Hepatocyte (in vitro differentiated cells): ENCODE results near the gene TOR4A. TPM values are rescaled to one million over a fixed set of nuclear protein-coding genes. Genes with fewer than 3 reads are reported as not detected.

ENCODE experiments used
- DNase-seq: peaks from one replicate; pipeline ENCODE4 v3.0.0-alpha.2; 2016; ENCODE audit warnings: low spot score
- H2AFZ ChIP-seq: fragments of 200-600 bp; sonication (generic); 2 replicates; pipeline ENCODE4 v1.6.0; 2016; ENCODE audit warnings: antibody characterized with exemption, mild to moderate bottlenecking
- H3K27ac ChIP-seq: fragments of 200-600 bp; sonication (generic); 2 replicates; pipeline ENCODE4 v1.5.1; 2016; ENCODE audit warnings: mild to moderate bottlenecking
- H3K27me3 ChIP-seq: fragments of 200-600 bp; sonication (generic); 2 replicates; pipeline ENCODE4 v1.6.1; 2016
- H3K36me3 ChIP-seq: fragments of 200-600 bp; sonication (generic); replicated peaks from 2 replicates; pipeline ENCODE4 v1.5.1; 2016; ENCODE audit warnings: low read depth; ENCODE audit not compliant: insufficient read depth
- H3K4me1 ChIP-seq: fragments of 200-600 bp; sonication (generic); 2 replicates; pipeline ENCODE4 v1.5.1; 2016; ENCODE audit warnings: mild to moderate bottlenecking, moderate library complexity; ENCODE audit not compliant: insufficient read depth
- H3K4me2 ChIP-seq: fragments of 200-600 bp; sonication (generic); 2 replicates; pipeline ENCODE4 v1.6.0; 2016
- H3K4me3 ChIP-seq: fragments of 200-600 bp; sonication (generic); 2 replicates; pipeline ENCODE4 v1.5.1; 2016; ENCODE audit warnings: mild to moderate bottlenecking
- H3K79me2 ChIP-seq: fragments of 200-600 bp; sonication (generic); 2 replicates; pipeline ENCODE4 v1.6.0; 2017; ENCODE audit warnings: mild to moderate bottlenecking
- H3K9me2 ChIP-seq: fragments of 200-600 bp; sonication (generic); replicated peaks from 2 replicates; pipeline ENCODE4 v1.6.0; 2017; ENCODE audit warnings: mild to moderate bottlenecking; ENCODE audit not compliant: insufficient read depth
- H3K9me3 ChIP-seq: fragments of 200-600 bp; sonication (generic); 2 replicates; pipeline ENCODE4 v1.5.1; 2016; ENCODE audit warnings: low read depth, mild to moderate bottlenecking
- H4K20me1 ChIP-seq: fragments of 200-600 bp; sonication (generic); 2 replicates; pipeline ENCODE4 v1.6.0; 2016; ENCODE audit warnings: mild to moderate bottlenecking; ENCODE audit not compliant: insufficient read depth, poor library complexity, severe bottlenecking
- EZH2 ChIP-seq: fragments of 200-600 bp; sonication (generic); IDR thresholded peaks from 2 replicates; pipeline ENCODE4 v1.6.1; 2016; ENCODE audit warnings: antibody characterized with exemption, mild to moderate bottlenecking, borderline replicate concordance
- EZH2phosphoT487 ChIP-seq: fragments of 200-600 bp; sonication (generic); IDR thresholded peaks from one replicate; pipeline ENCODE4 v1.6.1; 2018; ENCODE audit warnings: antibody characterized with exemption, mild to moderate bottlenecking, low read depth, moderate library complexity; ENCODE audit not compliant: unreplicated experiment, severe bottlenecking
- WGBS: methylation state at CpG from one replicate; pipeline ENCODE4 v1.1.6; 2016; ENCODE audit warnings: low lambda C conversion rate; ENCODE audit errors: missing lambda C conversion rate; 5-methylcytosine and 5-hydroxymethylcytosine counted together
- polyA plus RNA-seq: library from polyadenylated mRNA; unstranded; fragments of >200 nt; fragmentation: Nextera tagmentation; extraction: Ambion mirVana; gene quantifications from 2 replicates; pipeline ENCODE4 v1.2.1, GENCODE V29; 2016
- total RNA-seq: library from RNA; depleted of rRNA; stranded (reverse); fragments of >200 nt; gene quantifications from 2 replicates; pipeline ENCODE4 v1.2.3, GENCODE V29; 2014
- TF ChIP-seq, protein P1 (sequence below): fragments of 200-600 bp; sonication (generic); IDR thresholded peaks from 2 replicates; pipeline ENCODE4 v1.5.1; 2016; ENCODE audit warnings: antibody characterized with exemption, mild to moderate bottlenecking; ENCODE audit not compliant: poor library complexity

The TOR4A gene
- total and polyA plus RNA-seq, 2 experiments from 2014 or later = 8.0 to 14.4 TPM

DNA sequence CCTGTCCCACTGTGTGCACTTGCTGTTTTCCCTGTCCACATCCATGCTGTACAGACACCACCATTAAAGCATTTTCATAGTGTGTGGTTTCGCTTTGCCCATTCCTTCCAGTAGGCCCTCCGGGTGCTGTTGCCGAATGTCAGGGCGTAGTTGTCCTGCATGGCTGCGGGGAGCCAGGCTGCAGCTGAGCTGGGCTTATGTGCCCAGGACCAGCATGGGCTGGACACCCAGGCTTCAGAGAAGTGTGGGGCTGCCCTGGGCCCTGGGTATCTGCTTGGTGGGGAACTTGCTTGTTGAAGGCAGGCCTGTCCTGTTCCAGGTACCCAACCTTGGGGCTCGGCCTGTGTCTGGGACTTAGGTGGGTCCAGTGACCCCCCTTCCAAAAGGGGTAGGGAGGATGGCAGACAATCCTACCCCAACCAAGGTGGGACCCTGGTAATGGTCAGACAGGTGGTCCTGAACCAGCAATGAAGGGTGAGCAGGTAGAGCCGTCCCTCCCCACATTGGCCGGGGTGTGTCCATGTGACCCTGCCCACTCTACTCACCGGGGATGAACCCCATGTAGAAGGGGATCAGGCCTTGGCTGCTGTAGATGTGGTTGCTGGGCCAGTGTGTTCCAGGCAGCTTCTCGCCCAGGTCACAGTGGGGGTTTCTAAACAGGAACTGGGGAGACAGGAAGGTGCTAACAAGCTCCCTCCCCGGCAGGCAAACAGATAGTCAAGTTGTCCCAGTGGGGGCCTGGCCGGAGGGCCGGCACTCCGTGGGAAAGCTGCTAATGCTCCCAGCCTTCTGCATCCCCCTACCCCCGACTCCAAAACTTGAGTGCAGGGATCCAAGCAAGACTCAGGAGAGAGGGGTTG, 33.7 kb upstream of the TOR4A start:
- TF ChIP-seq, protein P1, sequence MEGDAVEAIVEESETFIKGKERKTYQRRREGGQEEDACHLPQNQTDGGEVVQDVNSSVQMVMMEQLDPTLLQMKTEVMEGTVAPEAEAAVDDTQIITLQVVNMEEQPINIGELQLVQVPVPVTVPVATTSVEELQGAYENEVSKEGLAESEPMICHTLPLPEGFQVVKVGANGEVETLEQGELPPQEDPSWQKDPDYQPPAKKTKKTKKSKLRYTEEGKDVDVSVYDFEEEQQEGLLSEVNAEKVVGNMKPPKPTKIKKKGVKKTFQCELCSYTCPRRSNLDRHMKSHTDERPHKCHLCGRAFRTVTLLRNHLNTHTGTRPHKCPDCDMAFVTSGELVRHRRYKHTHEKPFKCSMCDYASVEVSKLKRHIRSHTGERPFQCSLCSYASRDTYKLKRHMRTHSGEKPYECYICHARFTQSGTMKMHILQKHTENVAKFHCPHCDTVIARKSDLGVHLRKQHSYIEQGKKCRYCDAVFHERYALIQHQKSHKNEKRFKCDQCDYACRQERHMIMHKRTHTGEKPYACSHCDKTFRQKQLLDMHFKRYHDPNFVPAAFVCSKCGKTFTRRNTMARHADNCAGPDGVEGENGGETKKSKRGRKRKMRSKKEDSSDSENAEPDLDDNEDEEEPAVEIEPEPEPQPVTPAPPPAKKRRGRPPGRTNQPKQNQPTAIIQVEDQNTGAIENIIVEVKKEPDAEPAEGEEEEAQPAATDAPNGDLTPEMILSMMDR = no peak
- TF ChIP-seq EZH2 (no peak), EZH2phosphoT487 (no peak)
- Histone ChIP-seq H3K4me1 (peaks cover 18% of the 10 kb centered on the region), H3K4me2 (peak overlapping the region; percentile 94), H3K27ac (no peak overlapping the region), H3K27me3 (no peaks in the 10 kb centered on the region), H3K4me3 (no peak overlapping the region), H2AFZ (no peak overlapping the region), H3K9me3 (no peaks in the 10 kb centered on the region), H3K36me3 (no peaks in the 10 kb centered on the region), H3K79me2 (peaks cover 39% of the 10 kb centered on the region), H3K9me2 (no peaks in the 10 kb centered on the region), H4K20me1 (peaks cover 24% of the 10 kb centered on the region)
- no peak for DNase-seq
- WGBS = 65% methylated on average over 15 of the region's 15 CpGs

DNA sequence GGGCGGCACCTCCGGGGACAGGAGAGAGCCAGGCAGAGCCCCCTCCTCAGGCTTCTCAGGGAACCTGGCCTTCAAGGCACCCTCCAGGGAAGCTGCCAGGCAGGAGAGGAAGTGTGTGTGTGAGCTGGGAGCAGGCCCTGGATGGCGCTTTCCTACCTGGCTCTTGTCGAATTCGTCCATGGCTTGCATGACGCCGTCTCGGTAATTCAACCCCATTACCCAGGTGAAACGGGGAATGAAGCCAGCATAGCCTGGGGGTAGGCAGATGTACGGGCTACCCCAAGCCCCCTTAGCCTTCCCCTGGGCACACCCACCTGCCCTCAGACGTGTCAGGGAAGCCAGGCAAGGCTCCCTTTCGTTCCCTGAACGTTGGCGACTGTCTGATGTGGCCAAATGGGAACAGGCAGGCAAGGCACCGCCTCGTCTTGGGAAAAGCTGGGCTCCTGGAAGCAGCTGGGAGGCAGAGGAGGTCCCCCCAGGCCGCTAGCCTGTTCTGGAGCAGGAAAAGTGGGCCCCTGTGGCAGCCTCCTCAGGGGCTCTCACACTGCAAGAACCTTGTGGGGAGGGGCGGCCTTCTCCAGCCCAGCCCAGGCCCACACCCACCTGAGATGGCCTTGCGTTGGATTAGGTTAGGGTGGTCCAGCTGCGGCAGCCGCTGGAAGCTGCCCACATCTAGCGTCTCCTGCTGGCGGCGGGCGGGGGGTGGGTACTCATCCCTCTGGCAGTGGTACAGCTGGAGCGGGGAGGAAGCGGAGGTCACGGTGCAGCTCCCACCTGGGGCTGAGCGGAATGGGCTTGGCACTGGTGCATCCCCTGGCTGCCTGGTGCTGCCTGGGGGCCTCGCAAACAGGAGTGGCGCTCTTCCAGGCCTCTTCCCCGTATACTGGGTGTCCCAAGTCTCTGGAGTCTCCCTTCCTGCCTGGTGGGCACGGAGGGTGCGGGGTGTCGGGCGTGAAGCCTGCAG, 32.8 kb upstream of the TOR4A start:
- Histone ChIP-seq H3K9me2 (no peaks in the 10 kb centered on the region), H3K9me3 (no peaks in the 10 kb centered on the region), H3K4me1 (peaks cover 9% of the 10 kb centered on the region), H3K27ac (no peak overlapping the region), H3K4me2 (no peak overlapping the region), H2AFZ (no peak overlapping the region), H3K4me3 (no peak overlapping the region), H3K27me3 (no peaks in the 10 kb centered on the region), H3K79me2 (peaks cover 29% of the 10 kb centered on the region), H3K36me3 (no peaks in the 10 kb centered on the region), H4K20me1 (peaks cover 24% of the 10 kb centered on the region)
- DNase-seq = peak; percentile 9
- TF ChIP-seq EZH2phosphoT487 (no peak), EZH2 (no peak)
- TF ChIP-seq, protein P1 = no peak
- WGBS = 59% methylated on average over 35 of the region's 36 CpGs

DNA sequence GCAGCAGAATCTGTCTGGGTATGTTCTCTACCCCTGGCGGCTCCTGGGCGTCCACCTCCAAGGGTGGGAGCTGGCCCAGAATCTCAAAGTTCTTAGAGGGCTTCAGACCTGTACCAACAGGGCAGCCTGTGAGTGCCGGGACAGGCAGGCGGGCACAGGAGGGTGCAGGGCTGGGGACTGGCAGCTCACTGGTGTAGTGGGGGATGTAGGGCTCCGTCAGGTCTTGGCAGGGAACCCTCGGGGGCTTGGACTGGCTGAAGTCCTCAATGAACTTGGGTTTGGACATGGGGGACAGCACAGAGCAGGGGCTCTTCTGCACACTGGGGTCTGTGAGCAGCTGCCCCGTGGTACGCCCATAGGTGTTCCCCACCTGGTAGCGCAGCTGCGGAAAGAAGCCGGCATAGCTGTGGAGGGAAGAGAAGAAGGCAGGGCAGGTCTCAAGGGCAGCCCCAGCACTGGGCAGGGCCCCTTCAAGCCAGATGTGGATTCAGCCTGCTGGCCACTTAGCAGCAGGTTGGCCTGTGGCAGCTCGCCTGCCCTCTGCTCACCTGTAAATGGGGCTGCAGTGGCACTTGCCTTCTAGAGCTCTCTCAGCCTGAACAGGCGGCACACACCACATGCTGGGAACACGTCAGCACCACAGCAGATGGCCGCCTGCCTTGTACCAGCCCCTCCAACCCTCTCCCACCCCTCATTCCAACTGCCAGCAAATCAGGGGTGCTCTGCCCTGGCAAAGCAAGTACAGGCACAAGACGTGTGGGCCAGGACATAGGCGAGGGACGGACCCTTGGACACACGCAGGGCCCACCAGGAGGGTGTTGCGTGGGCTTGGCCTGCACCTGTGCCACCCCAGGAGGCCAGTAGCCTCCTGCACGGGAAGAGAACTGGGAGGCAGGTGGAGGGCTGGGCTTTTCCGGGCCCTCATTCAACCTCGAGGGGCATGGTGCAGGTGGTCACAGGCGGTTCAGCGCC, 31.8 kb upstream of the TOR4A start:
- peaks cover 29% of the 10 kb centered on the region for H3K79me2 ChIP-seq
- no peaks in the 10 kb centered on the region for H3K36me3 ChIP-seq
- 94% methylated on average over 25 of the region's 25 CpGs for WGBS
- H3K9me2 ChIP-seq = no peaks in the 10 kb centered on the region
- H4K20me1 ChIP-seq = peaks cover 24% of the 10 kb centered on the region
- H3K27ac ChIP-seq = no peak overlapping the region
- no peak for TF ChIP-seq EZH2phosphoT487
- TF ChIP-seq, protein P1 = no peak
- no peak for TF ChIP-seq EZH2
- H2AFZ ChIP-seq = no peak overlapping the region
- no peaks in the 10 kb centered on the region for H3K9me3 ChIP-seq
- no peaks in the 10 kb centered on the region for H3K27me3 ChIP-seq
- H3K4me2 ChIP-seq = no peak overlapping the region
- no peak overlapping the region for H3K4me3 ChIP-seq
- peaks cover 8% of the 10 kb centered on the region for H3K4me1 ChIP-seq
- peak; percentile 5 for DNase-seq
